OCI-LY3 (cell line): ENCODE data around the gene PRXL2B.

Experiments
- EZH2phosphoT487 ChIP-seq: fragments of 200-600 bp; shearing (Covaris generic); IDR thresholded peaks from 2 replicates; pipeline ENCODE4 v1.6.1; 2018; ENCODE audit warnings: antibody characterized with exemption, mixed run types, low read depth
- TF ChIP-seq, protein P1 (sequence below): fragments of 200-600, 300-600 bp; sonication (generic); IDR thresholded peaks from 2 replicates; pipeline ENCODE4 v1.5.1; 2014; ENCODE audit warnings: antibody characterized with exemption, low read length, low read depth

DNA sequence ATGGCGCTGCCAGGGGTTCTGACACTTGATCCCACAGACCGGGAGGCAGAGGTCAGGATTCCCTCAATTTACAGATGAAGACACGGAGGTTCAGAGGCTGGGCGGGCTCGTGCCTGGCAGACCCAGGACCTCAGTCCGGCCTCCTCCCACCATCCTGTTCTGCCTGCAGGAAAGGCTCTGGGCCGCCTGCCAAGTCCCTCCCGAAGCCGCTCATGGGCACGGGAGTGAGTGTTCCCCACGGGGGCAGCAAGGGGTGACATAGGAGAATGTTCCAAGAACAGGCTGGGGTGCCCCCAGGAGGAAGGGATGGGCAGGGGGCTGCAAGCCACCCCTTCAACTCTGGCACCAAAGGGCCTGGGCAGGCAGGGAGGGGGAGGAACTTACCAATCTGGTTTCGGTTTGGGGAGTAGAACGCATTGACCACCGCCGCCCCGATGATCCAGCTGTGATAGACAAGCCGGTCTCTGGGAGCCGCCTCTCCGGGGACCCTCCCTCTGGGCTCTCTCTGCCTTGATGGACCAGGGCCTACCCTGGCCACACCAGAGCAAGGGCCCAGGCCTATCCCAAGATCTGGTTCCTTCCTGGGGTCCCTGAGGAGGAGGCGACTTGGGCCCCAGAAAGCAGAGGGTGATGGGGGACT lies 7.5 kb downstream of the PRXL2B start:
- TF ChIP-seq, protein P1, sequence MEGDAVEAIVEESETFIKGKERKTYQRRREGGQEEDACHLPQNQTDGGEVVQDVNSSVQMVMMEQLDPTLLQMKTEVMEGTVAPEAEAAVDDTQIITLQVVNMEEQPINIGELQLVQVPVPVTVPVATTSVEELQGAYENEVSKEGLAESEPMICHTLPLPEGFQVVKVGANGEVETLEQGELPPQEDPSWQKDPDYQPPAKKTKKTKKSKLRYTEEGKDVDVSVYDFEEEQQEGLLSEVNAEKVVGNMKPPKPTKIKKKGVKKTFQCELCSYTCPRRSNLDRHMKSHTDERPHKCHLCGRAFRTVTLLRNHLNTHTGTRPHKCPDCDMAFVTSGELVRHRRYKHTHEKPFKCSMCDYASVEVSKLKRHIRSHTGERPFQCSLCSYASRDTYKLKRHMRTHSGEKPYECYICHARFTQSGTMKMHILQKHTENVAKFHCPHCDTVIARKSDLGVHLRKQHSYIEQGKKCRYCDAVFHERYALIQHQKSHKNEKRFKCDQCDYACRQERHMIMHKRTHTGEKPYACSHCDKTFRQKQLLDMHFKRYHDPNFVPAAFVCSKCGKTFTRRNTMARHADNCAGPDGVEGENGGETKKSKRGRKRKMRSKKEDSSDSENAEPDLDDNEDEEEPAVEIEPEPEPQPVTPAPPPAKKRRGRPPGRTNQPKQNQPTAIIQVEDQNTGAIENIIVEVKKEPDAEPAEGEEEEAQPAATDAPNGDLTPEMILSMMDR, result no peak
- no peak for TF ChIP-seq EZH2phosphoT487
